ENCODE results near the gene RFC4. TPM values are rescaled to one million over a fixed set of nuclear protein-coding genes. Genes with fewer than 3 reads are reported as not detected.
A peak's percentile ranks its signal among the peaks of the same experiment; 100 is the strongest.
"Not testable (repeated sequence)": the region's sequence is repeated elsewhere in the genome, so short reads cannot be mapped to it uniquely, and the experiment has no call there.

Gene RFC4
- 30.3 TPM for polyA plus RNA-seq (2013)

- Histone ChIP-seq H3K36me3 (ENCODE audit: control insufficient read depth in 4 of 4, insufficient read depth in 4 of 4, low read length in 3 of 4) (peaks cover 3 to 18% (median 7%) of the 10 kb centered on the region in 4 experiments), H3K4me1 (ENCODE audit: control extremely low read depth in 1 of 4, control insufficient read depth in 4 of 4, insufficient read depth in 4 of 4, low read length in 3 of 4) (peaks cover 7 to 22% (median 19%) of the 10 kb centered on the region in 4 experiments), H3K27me3 (replicated peaks in 2 of 5; ENCODE audit: control insufficient read depth in 4 of 5, insufficient read depth in 5 of 5, low read length in 4 of 5) (no peaks in the 10 kb centered on the region), H3K27ac (ENCODE audit: insufficient read depth in 1 of 2, low read depth in 1 of 2, low read length in 2 of 2, poor library complexity in 1 of 2, severe bottlenecking in 2 of 2) (peak within 1 kb of the TSS; percentile 55 to 91), H3K4me3 (ENCODE audit: control insufficient read depth in 1 of 7, extremely low read depth in 1 of 7, insufficient read depth in 4 of 7, low read depth in 2 of 7, low read length in 6 of 7) (peak within 1 kb of the TSS; percentile 64 to 98 (median 91)), H3K9me3 (ENCODE audit: control extremely low read depth in 1 of 5, control insufficient read depth in 4 of 5, insufficient read depth in 2 of 5, low read depth in 1 of 5, low read length in 4 of 5) (no peaks in the 10 kb centered on the region)
- peak; percentile 66 to 84 (median 77) for DNase-seq
- POLR2A ChIA-PET, result interaction anchor here (0.6 to 4.1 kb wide), 2 partner anchors 23 to 233 kb away, joined by 3 to 16 read pairs; partner anchors contain the start of gene EIF4A2
- CTCF ChIA-PET, result interaction anchor here (1.0 to 2.9 kb wide), 6 partner anchors 12 to 21 kb away, joined by 3 to 16 read pairs (median 3); no protein-coding TSS in a partner anchor
- under 1% methylated on average over 69 of the region's 70 CpGs for WGBS (ENCODE audit: insufficient coverage)
Measured at GRCh38 chr3:186806089-186807055, at the start of gene RFC4. Gene RFC4 (minus strand): TSS chr3:186806482. CDS start chr3:186804713, 1,769 bp downstream.

- peaks cover 0 to 6% (median 0%) of the 10 kb centered on the region in 5 experiments for H3K9me3 ChIP-seq (ENCODE audit: control extremely low read depth in 1 of 5, control insufficient read depth in 4 of 5, insufficient read depth in 2 of 5, low read depth in 1 of 5, low read length in 4 of 5)
- no peaks in the 10 kb centered on the region for H3K36me3 ChIP-seq (ENCODE audit: control insufficient read depth in 4 of 4, insufficient read depth in 4 of 4, low read length in 3 of 4)
- CTCF ChIA-PET, result interaction anchor here (1.5 kb wide), 1 partner anchor 26 kb away, joined by 4 read pairs; no protein-coding TSS in a partner anchor
- 0% methylated on average over 1 of the region's 1 CpG for WGBS (ENCODE audit: insufficient coverage)
- POLR2A ChIA-PET, result no interaction called here
- no peak overlapping the region for H3K27ac ChIP-seq (ENCODE audit: insufficient read depth in 1 of 2, low read depth in 1 of 2, low read length in 2 of 2, poor library complexity in 1 of 2, severe bottlenecking in 2 of 2)
- no peaks in the 10 kb centered on the region for H3K27me3 ChIP-seq (replicated peaks in 2 of 5; ENCODE audit: control insufficient read depth in 4 of 5, insufficient read depth in 5 of 5, low read length in 4 of 5)
- H3K4me1 ChIP-seq (ENCODE audit: control extremely low read depth in 1 of 4, control insufficient read depth in 4 of 4, insufficient read depth in 4 of 4, low read length in 3 of 4), result peaks cover 0 to 4% (median 0%) of the 10 kb centered on the region in 4 experiments
- no peak for DNase-seq
- no peak overlapping the region for H3K4me3 ChIP-seq (ENCODE audit: control insufficient read depth in 1 of 7, extremely low read depth in 1 of 7, insufficient read depth in 4 of 7, low read depth in 2 of 7, low read length in 6 of 7)
Measured at GRCh38 chr3:186854954-186855353, 48.7 kb upstream of the RFC4 start.

GRCh38 chr3:186854146-186854545 lies 47.9 kb upstream of the RFC4 start:
- POLR2A ChIA-PET, result no interaction called here
- no peaks in the 10 kb centered on the region for H3K36me3 ChIP-seq (ENCODE audit: control insufficient read depth in 4 of 4, insufficient read depth in 4 of 4, low read length in 3 of 4)
- 100% methylated on average over 6 of the region's 8 CpGs for WGBS (ENCODE audit: insufficient coverage)
- no peak for DNase-seq
- CTCF ChIA-PET, result interaction anchor here (1.5 kb wide), 1 partner anchor 27 kb away, joined by 4 read pairs; no protein-coding TSS in a partner anchor
- H3K27ac ChIP-seq (ENCODE audit: insufficient read depth in 1 of 2, low read depth in 1 of 2, low read length in 2 of 2, poor library complexity in 1 of 2, severe bottlenecking in 2 of 2), result no peak overlapping the region
- no peak overlapping the region for H3K4me3 ChIP-seq (ENCODE audit: control insufficient read depth in 1 of 7, extremely low read depth in 1 of 7, insufficient read depth in 4 of 7, low read depth in 2 of 7, low read length in 6 of 7)
- peaks cover 0 to under 1% (median 0%) of the 10 kb centered on the region in 5 experiments for H3K9me3 ChIP-seq (ENCODE audit: control extremely low read depth in 1 of 5, control insufficient read depth in 4 of 5, insufficient read depth in 2 of 5, low read depth in 1 of 5, low read length in 4 of 5)
- no peaks in the 10 kb centered on the region for H3K27me3 ChIP-seq (replicated peaks in 2 of 5; ENCODE audit: control insufficient read depth in 4 of 5, insufficient read depth in 5 of 5, low read length in 4 of 5)
- H3K4me1 ChIP-seq (ENCODE audit: control extremely low read depth in 1 of 4, control insufficient read depth in 4 of 4, insufficient read depth in 4 of 4, low read length in 3 of 4), result peaks cover 0 to 4% (median 0%) of the 10 kb centered on the region in 4 experiments

GRCh38 chr3:186852994-186853393 lies 46.7 kb upstream of the RFC4 start:
- DNase-seq, result no peak
- CTCF ChIA-PET, result interaction anchor here (0.7 to 6.9 kb wide), 7 partner anchors 9 to 297 kb away, joined by 3 to 63 read pairs (median 3); partner anchors contain the start of gene ST6GAL1
- 30% methylated on average over 6 of the region's 6 CpGs for WGBS (ENCODE audit: insufficient coverage)
- Histone ChIP-seq H3K9me3 (ENCODE audit: control extremely low read depth in 1 of 5, control insufficient read depth in 4 of 5, insufficient read depth in 2 of 5, low read depth in 1 of 5, low read length in 4 of 5) (no peaks in the 10 kb centered on the region), H3K27me3 (replicated peaks in 2 of 5; ENCODE audit: control insufficient read depth in 4 of 5, insufficient read depth in 5 of 5, low read length in 4 of 5) (no peaks in the 10 kb centered on the region), H3K27ac (ENCODE audit: insufficient read depth in 1 of 2, low read depth in 1 of 2, low read length in 2 of 2, poor library complexity in 1 of 2, severe bottlenecking in 2 of 2) (no peak overlapping the region), H3K36me3 (ENCODE audit: control insufficient read depth in 4 of 4, insufficient read depth in 4 of 4, low read length in 3 of 4) (no peaks in the 10 kb centered on the region), H3K4me3 (ENCODE audit: control insufficient read depth in 1 of 7, extremely low read depth in 1 of 7, insufficient read depth in 4 of 7, low read depth in 2 of 7, low read length in 6 of 7) (no peak overlapping the region), H3K4me1 (ENCODE audit: control extremely low read depth in 1 of 4, control insufficient read depth in 4 of 4, insufficient read depth in 4 of 4, low read length in 3 of 4) (peaks cover 0 to 4% (median 0%) of the 10 kb centered on the region in 4 experiments)
- POLR2A ChIA-PET, result no interaction called here

- peak in 1 of 3 donors; percentile 44 for DNase-seq
- not testable (repeated sequence) for H3K4me3 ChIP-seq (ENCODE audit: control insufficient read depth in 1 of 7, extremely low read depth in 1 of 7, insufficient read depth in 4 of 7, low read depth in 2 of 7, low read length in 6 of 7); H3K4me1 ChIP-seq (ENCODE audit: control extremely low read depth in 1 of 4, control insufficient read depth in 4 of 4, insufficient read depth in 4 of 4, low read length in 3 of 4); H3K27me3 ChIP-seq (replicated peaks in 2 of 5; ENCODE audit: control insufficient read depth in 4 of 5, insufficient read depth in 5 of 5, low read length in 4 of 5); H3K9me3 ChIP-seq (ENCODE audit: control extremely low read depth in 1 of 5, control insufficient read depth in 4 of 5, insufficient read depth in 2 of 5, low read depth in 1 of 5, low read length in 4 of 5); H3K27ac ChIP-seq (ENCODE audit: insufficient read depth in 1 of 2, low read depth in 1 of 2, low read length in 2 of 2, poor library complexity in 1 of 2, severe bottlenecking in 2 of 2); H3K36me3 ChIP-seq (ENCODE audit: control insufficient read depth in 4 of 4, insufficient read depth in 4 of 4, low read length in 3 of 4)
- POLR2A ChIA-PET, result interaction anchor here (0.6 kb wide), 1 partner anchor 69 kb away, joined by 3 read pairs; no protein-coding TSS in a partner anchor
- WGBS (ENCODE audit: insufficient coverage), result no CpG with 5 or more reads among the region's 3 CpGs
- CTCF ChIA-PET, result interaction anchor here (1.6 to 6.9 kb wide), 2 partner anchors 80 to 263 kb away, joined by 5 to 63 read pairs; partner anchors contain the start of gene ST6GAL1
Measured at GRCh38 chr3:186851835-186852234, 45.6 kb upstream of the RFC4 start.

- H3K4me3 ChIP-seq (ENCODE audit: control insufficient read depth in 1 of 7, extremely low read depth in 1 of 7, insufficient read depth in 4 of 7, low read depth in 2 of 7, low read length in 6 of 7), result no peak overlapping the region
- no peaks in the 10 kb centered on the region for H3K9me3 ChIP-seq (ENCODE audit: control extremely low read depth in 1 of 5, control insufficient read depth in 4 of 5, insufficient read depth in 2 of 5, low read depth in 1 of 5, low read length in 4 of 5)
- CTCF ChIA-PET, result interaction anchor here (0.6 to 6.9 kb wide), 45 partner anchors 10 to 1223 kb away, joined by 3 to 63 read pairs (median 4); partner anchors contain the start of genes RPL39L and ST6GAL1
- no CpG with 5 or more reads among the region's 1 CpG for WGBS (ENCODE audit: insufficient coverage)
- H3K36me3 ChIP-seq (ENCODE audit: control insufficient read depth in 4 of 4, insufficient read depth in 4 of 4, low read length in 3 of 4), result no peaks in the 10 kb centered on the region
- POLR2A ChIA-PET, result interaction anchor here (0.7 to 1.7 kb wide), 4 partner anchors 80 to 1233 kb away, joined by 3 to 6 read pairs (median 3); partner anchors contain the start of gene ST6GAL1
- H3K4me1 ChIP-seq (ENCODE audit: control extremely low read depth in 1 of 4, control insufficient read depth in 4 of 4, insufficient read depth in 4 of 4, low read length in 3 of 4), result peaks cover 0 to 4% (median 0%) of the 10 kb centered on the region in 4 experiments
- no peaks in the 10 kb centered on the region for H3K27me3 ChIP-seq (replicated peaks in 2 of 5; ENCODE audit: control insufficient read depth in 4 of 5, insufficient read depth in 5 of 5, low read length in 4 of 5)
- peak; percentile 63 to 76 (median 72) for DNase-seq
- no peak overlapping the region for H3K27ac ChIP-seq (ENCODE audit: insufficient read depth in 1 of 2, low read depth in 1 of 2, low read length in 2 of 2, poor library complexity in 1 of 2, severe bottlenecking in 2 of 2)
Measured at GRCh38 chr3:186849374-186849975, 43.2 kb upstream of the RFC4 start.
